ENCODE measurements around the gene PPP1R15A. TPM values are rescaled to one million over a fixed set of nuclear protein-coding genes. Genes with fewer than 3 reads are reported as not detected.
"Not testable (repeated sequence)": the region's sequence is repeated elsewhere in the genome, so short reads cannot be mapped to it uniquely, and the experiment has no call there.

PPP1R15A gene
- total RNA-seq, 4 donors from 2014 or later = 40.3 to 98.7 (median 64.4) TPM

DNA sequence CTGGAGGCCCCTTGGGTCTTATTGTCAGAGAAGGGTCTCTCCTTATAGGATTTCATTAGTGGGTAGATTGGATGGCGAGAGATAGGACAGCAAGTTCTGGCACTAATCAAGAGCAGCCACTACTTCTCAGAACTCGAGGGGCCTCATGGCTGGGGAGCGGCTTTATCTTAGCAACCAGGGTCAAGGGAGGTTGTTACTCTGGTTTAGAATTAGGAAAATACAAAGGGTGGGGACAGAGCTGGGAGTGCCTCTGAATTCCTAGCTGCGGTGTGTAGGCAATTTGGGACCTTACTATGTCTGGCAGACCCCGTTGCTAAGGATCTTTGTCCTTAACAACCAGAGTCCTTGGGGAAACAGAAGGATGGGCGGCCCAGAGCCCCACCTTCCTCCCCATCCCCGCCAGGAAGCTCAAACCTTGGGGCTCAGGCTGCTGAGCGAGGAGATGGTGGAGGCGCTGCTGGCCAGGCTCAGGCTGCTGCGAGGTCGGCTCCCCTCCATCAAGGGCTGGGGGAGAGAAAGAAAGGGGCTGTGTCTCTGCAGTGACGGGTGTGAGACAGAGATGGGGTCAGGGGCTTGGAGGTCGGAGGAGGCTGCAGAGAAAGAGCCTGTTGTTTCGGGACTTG lies 5.0 kb upstream of the PPP1R15A start:
- no peak for TF ChIP-seq EP300 (IDR thresholded peaks at IDR 0.05)
- TF ChIP-seq POLR2AphosphoS5 (IDR thresholded peaks at IDR 0.05) = no peak
- TF ChIP-seq POLR2A (IDR thresholded peaks at IDR 0.05; ENCODE audit: low read depth) = no peak
- TF ChIP-seq, protein P1, sequence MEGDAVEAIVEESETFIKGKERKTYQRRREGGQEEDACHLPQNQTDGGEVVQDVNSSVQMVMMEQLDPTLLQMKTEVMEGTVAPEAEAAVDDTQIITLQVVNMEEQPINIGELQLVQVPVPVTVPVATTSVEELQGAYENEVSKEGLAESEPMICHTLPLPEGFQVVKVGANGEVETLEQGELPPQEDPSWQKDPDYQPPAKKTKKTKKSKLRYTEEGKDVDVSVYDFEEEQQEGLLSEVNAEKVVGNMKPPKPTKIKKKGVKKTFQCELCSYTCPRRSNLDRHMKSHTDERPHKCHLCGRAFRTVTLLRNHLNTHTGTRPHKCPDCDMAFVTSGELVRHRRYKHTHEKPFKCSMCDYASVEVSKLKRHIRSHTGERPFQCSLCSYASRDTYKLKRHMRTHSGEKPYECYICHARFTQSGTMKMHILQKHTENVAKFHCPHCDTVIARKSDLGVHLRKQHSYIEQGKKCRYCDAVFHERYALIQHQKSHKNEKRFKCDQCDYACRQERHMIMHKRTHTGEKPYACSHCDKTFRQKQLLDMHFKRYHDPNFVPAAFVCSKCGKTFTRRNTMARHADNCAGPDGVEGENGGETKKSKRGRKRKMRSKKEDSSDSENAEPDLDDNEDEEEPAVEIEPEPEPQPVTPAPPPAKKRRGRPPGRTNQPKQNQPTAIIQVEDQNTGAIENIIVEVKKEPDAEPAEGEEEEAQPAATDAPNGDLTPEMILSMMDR (IDR thresholded peaks at IDR 0.05) = no peak
- H3K4me1 ChIP-seq = peaks cover 23 to 37% (median 32%) of the 10 kb centered on the region in 4 donors

DNA sequence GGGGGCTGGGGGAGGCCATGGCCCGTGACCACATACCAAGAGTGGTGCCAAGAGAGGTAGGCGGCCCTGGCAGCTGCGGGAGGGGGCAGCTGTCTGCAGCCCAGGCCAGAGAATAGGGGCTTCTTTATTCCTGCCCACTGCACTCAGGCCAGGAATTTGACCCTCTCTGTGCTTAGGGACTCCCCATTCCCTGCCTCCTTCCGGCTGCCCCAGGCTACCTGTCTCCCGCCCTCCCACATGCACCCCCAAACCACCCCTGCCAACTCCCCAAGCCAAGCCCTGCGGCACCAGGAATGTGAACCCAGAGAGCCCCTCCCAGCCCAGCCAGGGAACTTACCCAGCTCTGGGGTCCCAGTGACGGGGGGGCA lies 4.5 kb upstream of the PPP1R15A start:
- Histone ChIP-seq H3K36me3 (peaks cover 0 to 13% (median 4%) of the 10 kb centered on the region in 4 donors), H3K27me3 (no peaks in the 10 kb centered on the region), H3K9me3 (no peaks in the 10 kb centered on the region), H3K4me1 (peaks cover 23 to 37% (median 32%) of the 10 kb centered on the region in 4 donors), H3K27ac (replicated peaks in 1 of 4) (peak overlapping the region; percentile 76 to 84 (median 81)), H3K4me3 (peak overlapping the region; percentile 44 to 57 (median 48))
- TF ChIP-seq POLR2AphosphoS5 (IDR thresholded peaks at IDR 0.05) (no peak), EP300 (IDR thresholded peaks at IDR 0.05) (no peak)
- 40% methylated on average over 7 of the region's 7 CpGs for WGBS
- DNase-seq (ENCODE audit: extremely low spot score) = no peak
- intact Hi-C loops (cut with DNase I) = no loop called here

More for the DNA sequence above, 5.0 kb upstream of the PPP1R15A start:
- peak overlapping the region; percentile 44 to 57 (median 48) for H3K4me3 ChIP-seq
- no peaks in the 10 kb centered on the region for H3K27me3 ChIP-seq
- no peak for DNase-seq (ENCODE audit: extremely low spot score)
- 58% methylated on average over 14 of the region's 14 CpGs for WGBS
- peaks cover 0 to 13% (median 4%) of the 10 kb centered on the region in 4 donors for H3K36me3 ChIP-seq
- no peaks in the 10 kb centered on the region for H3K9me3 ChIP-seq
- H3K27ac ChIP-seq (replicated peaks in 1 of 4) = peak overlapping the region; percentile 76 to 84 (median 81)
- intact Hi-C loops (cut with DNase I) = no loop called here

DNA sequence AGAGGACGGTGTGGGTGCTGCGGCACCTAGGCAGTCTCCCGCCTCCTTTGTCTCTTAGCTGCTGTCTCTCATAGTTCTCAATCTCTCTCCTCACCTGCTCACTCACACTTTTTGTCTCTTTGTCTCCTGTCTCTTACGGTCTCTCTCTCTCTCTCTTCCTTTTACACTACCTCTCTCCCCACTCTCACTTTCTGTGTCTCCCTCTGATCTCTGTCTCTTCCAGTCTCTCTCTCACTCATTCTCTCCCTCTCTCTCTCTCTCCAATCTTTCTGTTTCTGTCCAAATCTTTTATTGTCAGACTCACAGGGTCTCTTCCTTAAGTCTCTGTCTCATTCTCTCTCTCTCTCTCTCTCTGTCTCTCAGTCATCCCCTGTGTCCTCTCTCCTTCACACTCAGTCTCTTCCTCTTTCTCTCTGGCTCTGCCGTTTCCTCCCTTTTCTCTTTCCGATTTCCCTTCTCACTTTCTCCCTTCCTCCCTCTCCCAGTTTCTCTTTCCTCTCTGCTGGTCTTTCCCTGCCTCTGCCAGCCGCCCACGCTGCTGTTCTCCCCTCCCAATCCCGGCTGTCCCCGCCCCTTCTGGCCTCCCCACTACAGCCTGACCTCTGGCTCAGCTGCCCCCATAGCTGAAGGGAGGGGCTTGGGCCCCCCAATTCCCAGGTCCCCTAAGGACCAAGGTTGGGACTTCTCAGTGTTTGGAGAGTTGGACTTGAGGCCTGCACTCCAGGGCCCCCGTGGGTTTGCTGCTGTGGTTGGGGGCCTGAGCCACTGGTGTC lies 3.9 kb upstream of the PPP1R15A start, which contains the start of gene PLEKHA4:
Gene PLEKHA4 (minus strand): TSS at position 504 of the 773 bp plus-strand sequence. CDS start 997 bp downstream, outside the sequence.
- peak within 1 kb of the TSS; percentile 44 to 57 (median 48) for H3K4me3 ChIP-seq
- peaks cover 23 to 39% (median 33%) of the 10 kb centered on the region in 4 donors for H3K4me1 ChIP-seq
- TF ChIP-seq POLR2A (IDR thresholded peaks at IDR 0.05; ENCODE audit: low read depth) = no peak
- peak; percentile 48 to 53 for TF ChIP-seq POLR2AphosphoS5 (IDR thresholded peaks at IDR 0.05)
- no peak for TF ChIP-seq EP300 (IDR thresholded peaks at IDR 0.05)
- H3K36me3 ChIP-seq = peaks cover 0 to 14% (median 6%) of the 10 kb centered on the region in 4 donors
- intact Hi-C loops (cut with DNase I) = no loop called here
- 20% methylated on average over 10 of the region's 11 CpGs for WGBS
- no peak for DNase-seq (ENCODE audit: extremely low spot score)
- peak within 1 kb of the TSS; percentile 76 to 84 (median 81) for H3K27ac ChIP-seq (replicated peaks in 1 of 4)
- no peaks in the 10 kb centered on the region for H3K9me3 ChIP-seq
- no peaks in the 10 kb centered on the region for H3K27me3 ChIP-seq

DNA sequence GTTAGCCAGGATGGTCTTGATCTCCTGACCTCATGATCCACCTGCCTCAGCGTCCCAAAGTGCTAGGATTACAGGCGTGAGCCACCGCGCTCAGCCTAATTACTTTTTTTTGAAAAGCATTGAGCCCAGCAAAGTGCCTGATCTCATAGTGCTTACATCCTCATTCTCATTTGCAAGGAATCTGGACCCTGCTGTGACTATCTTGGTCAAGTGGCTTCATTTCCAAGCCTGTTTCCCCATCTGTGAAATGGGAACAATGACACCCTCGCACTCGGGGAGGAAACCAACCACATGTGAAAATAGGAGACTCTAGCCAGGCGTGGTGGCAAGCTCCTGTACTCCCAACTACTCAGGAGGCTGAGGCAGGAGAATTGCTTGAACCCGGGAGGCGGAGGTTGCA lies 2.2 kb upstream of the PPP1R15A start:
- no peak for DNase-seq (ENCODE audit: extremely low spot score)
- Histone ChIP-seq H3K27ac (replicated peaks in 1 of 4) (no peak overlapping the region), H3K9me3 (no peaks in the 10 kb centered on the region), H3K36me3 (peaks cover 0 to 20% (median 15%) of the 10 kb centered on the region in 4 donors), H3K4me1 (peaks cover 30 to 56% (median 51%) of the 10 kb centered on the region in 4 donors), H3K4me3 (no peak overlapping the region), H3K27me3 (no peaks in the 10 kb centered on the region)
- 96% methylated on average over 9 of the region's 9 CpGs for WGBS
- TF ChIP-seq, protein P1 (IDR thresholded peaks at IDR 0.05) = no peak
- no peak for TF ChIP-seq POLR2A (IDR thresholded peaks at IDR 0.05; ENCODE audit: low read depth)
- TF ChIP-seq POLR2AphosphoS5 (IDR thresholded peaks at IDR 0.05) = no peak
- TF ChIP-seq EP300 (IDR thresholded peaks at IDR 0.05) = no peak
- intact Hi-C loops (cut with DNase I) = loop anchor here (5.0 kb wide), 1 partner anchor 97 kb away; the partner anchor contains the start of gene FTL

DNA sequence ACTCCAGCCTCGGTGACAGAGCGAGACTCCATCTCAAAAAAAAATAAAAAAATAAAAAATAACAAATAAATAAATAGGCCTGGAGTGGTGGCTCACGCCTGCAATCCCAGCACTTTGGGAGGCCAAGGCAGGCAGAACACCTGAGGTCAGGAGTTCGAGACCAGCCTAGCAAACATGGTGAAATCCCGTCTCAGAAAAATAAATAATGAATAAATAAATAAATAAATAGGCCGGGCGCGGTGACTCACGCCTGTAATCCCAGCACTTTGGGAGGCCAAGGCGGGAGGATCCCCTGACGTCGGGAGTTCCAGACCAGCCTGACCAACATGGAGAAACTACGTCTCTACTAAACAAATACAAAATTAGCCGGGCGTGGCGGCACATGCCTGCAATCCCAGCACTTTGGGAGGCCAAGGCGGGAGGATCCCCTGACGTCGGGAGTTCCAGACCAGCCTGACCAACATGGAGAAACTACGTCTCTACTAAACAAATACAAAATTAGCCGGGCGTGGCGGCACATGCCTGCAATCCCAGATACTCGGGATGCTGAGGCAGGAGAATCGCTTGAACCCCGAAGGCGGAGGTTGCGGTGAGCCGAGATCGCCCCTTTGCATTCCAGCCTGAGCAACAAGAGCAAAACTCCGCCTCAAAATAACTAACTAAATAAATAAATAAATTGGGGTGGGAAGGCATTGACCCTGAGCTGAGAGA lies 595 bp upstream of the PPP1R15A start:
- not testable (repeated sequence) for DNase-seq (ENCODE audit: extremely low spot score); H3K9me3 ChIP-seq; H3K27me3 ChIP-seq
- peak overlapping the region; percentile 64 to 95 (median 80) for H3K4me3 ChIP-seq
- peaks cover 41 to 67% (median 64%) of the 10 kb centered on the region in 4 donors for H3K4me1 ChIP-seq
- 84% methylated on average over 31 of the region's 31 CpGs for WGBS
- intact Hi-C loops (cut with DNase I) = loop anchor here (5.0 kb wide), 1 partner anchor 96 kb away; the partner anchor contains the start of gene FTL
- peaks cover 8 to 36% (median 30%) of the 10 kb centered on the region in 4 donors for H3K36me3 ChIP-seq
- peak overlapping the region; percentile 94 to 100 (median 98) for H3K27ac ChIP-seq (replicated peaks in 1 of 4)

All from esophagus muscularis mucosa (tissue), 4 donors.